ENCODE measurements around the gene DUOXA2. TPM values are rescaled to one million over a fixed set of nuclear protein-coding genes. Genes with fewer than 3 reads are reported as not detected.

DUOXA2 gene
- total and polyA plus RNA-seq, 8 donors: 1.3 to 119 (median 25.0) TPM; not detected in 1

DNA sequence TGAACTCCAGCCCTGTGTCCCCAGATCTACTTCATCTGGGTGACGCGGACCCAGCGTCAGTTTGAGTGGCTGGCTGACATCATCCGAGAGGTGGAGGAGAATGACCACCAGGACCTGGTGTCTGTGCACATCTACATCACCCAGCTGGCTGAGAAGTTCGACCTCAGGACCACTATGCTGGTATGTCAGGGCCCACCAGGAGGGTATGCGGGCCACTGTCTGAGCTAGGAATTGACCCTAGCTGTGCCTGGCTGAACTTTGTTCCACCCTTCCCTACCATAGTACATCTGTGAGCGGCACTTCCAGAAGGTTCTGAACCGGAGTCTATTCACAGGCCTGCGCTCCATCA, 49.4 kb downstream of the DUOXA2 start:
- Histone ChIP-seq H3K4me1 (peaks cover 22 to 45% (median 40%) of the 10 kb centered on the region in 4 donors), H3K9me3 (no peaks in the 10 kb centered on the region), H3K27ac (peak overlapping the region in 2 of 5 donors; percentile 8 to 69), H3K4me3 (no peak overlapping the region), H3K36me3 (peaks cover 0 to 18% (median 2%) of the 10 kb centered on the region in 4 donors), H3K27me3 (no peaks in the 10 kb centered on the region)
- 81 to 91% (median 85%) methylated on average over 9 of the region's 9 CpGs for WGBS, 5 donors
- DNase-seq: no peak
- TF ChIP-seq POLR2AphosphoS5 (IDR thresholded peaks at IDR 0.05): no peak
- TF ChIP-seq POLR2A (IDR thresholded peaks at IDR 0.05): no peak
- TF ChIP-seq, protein P1, sequence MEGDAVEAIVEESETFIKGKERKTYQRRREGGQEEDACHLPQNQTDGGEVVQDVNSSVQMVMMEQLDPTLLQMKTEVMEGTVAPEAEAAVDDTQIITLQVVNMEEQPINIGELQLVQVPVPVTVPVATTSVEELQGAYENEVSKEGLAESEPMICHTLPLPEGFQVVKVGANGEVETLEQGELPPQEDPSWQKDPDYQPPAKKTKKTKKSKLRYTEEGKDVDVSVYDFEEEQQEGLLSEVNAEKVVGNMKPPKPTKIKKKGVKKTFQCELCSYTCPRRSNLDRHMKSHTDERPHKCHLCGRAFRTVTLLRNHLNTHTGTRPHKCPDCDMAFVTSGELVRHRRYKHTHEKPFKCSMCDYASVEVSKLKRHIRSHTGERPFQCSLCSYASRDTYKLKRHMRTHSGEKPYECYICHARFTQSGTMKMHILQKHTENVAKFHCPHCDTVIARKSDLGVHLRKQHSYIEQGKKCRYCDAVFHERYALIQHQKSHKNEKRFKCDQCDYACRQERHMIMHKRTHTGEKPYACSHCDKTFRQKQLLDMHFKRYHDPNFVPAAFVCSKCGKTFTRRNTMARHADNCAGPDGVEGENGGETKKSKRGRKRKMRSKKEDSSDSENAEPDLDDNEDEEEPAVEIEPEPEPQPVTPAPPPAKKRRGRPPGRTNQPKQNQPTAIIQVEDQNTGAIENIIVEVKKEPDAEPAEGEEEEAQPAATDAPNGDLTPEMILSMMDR (IDR thresholded peaks at IDR 0.05): no peak
- no peak for TF ChIP-seq EP300 (IDR thresholded peaks at IDR 0.05)
- intact Hi-C loops (cut with DNase I; ENCODE audit: low total_unique reads): no loop called here

DNA sequence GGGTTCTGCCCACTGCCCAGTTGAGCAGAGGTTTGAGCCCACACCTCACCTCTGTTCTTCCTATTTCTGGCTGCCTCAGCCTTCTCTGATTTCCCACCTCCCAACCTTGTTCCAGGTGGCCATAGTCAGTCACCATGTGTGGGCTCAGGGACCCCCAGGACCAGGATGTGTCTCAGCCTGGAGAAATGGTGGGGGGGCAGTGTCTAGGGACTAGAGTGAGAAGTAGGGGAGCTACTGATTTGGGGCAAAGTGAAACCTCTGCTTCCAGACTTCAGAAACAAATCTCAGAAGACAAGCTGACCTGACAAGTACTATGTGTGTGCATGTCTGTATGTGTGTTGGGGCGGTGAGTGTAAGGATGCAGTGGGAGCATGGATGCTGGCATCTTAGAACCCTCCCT, 50.8 kb downstream of the DUOXA2 start:
- intact Hi-C loops (cut with DNase I; ENCODE audit: low total_unique reads): no loop called here

DNA sequence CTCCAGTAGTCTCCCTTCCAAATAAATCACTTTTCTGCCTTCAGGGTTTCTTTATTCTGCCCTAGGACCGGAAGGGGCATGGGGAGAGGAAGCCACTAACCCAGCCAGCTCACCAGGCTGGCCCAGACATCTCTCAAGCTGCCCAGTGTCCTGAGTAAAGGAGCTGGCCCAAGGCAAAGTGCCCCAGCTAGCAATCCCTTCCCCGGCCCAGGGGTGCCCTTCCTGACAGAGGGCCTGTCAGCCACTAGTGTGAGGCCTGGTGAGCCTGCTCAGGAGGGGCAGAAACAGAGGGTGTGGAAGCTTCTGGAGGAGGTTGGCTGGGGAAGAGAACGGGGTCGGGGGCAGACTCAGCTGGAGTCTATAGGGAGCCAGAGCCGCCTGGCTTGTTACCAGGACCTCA, 51.4 kb downstream of the DUOXA2 start:
- no peak overlapping the region for H3K4me3 ChIP-seq
- intact Hi-C loops (cut with DNase I; ENCODE audit: low total_unique reads): no loop called here
- DNase-seq: no peak
- H3K27ac ChIP-seq: peak overlapping the region; percentile 12 to 98 (median 92)
- no peaks in the 10 kb centered on the region for H3K27me3 ChIP-seq
- H3K4me1 ChIP-seq: peaks cover 22 to 55% (median 40%) of the 10 kb centered on the region in 4 donors
- peaks cover 0 to 12% (median 2%) of the 10 kb centered on the region in 4 donors for H3K36me3 ChIP-seq
- no peak for TF ChIP-seq POLR2A (IDR thresholded peaks at IDR 0.05)
- TF ChIP-seq POLR2AphosphoS5 (IDR thresholded peaks at IDR 0.05): no peak
- TF ChIP-seq, protein P1 (IDR thresholded peaks at IDR 0.05): no peak
- no peak for TF ChIP-seq EP300 (IDR thresholded peaks at IDR 0.05)
- WGBS, 5 donors: 61 to 74% (median 66%) methylated on average over 4 to 5 of the region's 5 CpGs
- H3K9me3 ChIP-seq: no peaks in the 10 kb centered on the region

More for the DNA sequence above, 50.8 kb downstream of the DUOXA2 start:
- WGBS, 5 donors: 82 to 100% (median 92%) methylated on average over 1 of the region's 1 CpG
- DNase-seq: no peak
- H3K36me3 ChIP-seq: peaks cover 0 to 18% (median 2%) of the 10 kb centered on the region in 4 donors
- no peak for TF ChIP-seq POLR2A (IDR thresholded peaks at IDR 0.05)
- no peak for TF ChIP-seq POLR2AphosphoS5 (IDR thresholded peaks at IDR 0.05)
- no peak for TF ChIP-seq EP300 (IDR thresholded peaks at IDR 0.05)
- TF ChIP-seq, protein P1 (IDR thresholded peaks at IDR 0.05): no peak
- no peaks in the 10 kb centered on the region for H3K27me3 ChIP-seq
- H3K4me1 ChIP-seq: peaks cover 22 to 55% (median 40%) of the 10 kb centered on the region in 4 donors
- peak overlapping the region in 2 of 5 donors; percentile 97 to 98 for H3K27ac ChIP-seq
- no peaks in the 10 kb centered on the region for H3K9me3 ChIP-seq
- no peak overlapping the region for H3K4me3 ChIP-seq

DNA sequence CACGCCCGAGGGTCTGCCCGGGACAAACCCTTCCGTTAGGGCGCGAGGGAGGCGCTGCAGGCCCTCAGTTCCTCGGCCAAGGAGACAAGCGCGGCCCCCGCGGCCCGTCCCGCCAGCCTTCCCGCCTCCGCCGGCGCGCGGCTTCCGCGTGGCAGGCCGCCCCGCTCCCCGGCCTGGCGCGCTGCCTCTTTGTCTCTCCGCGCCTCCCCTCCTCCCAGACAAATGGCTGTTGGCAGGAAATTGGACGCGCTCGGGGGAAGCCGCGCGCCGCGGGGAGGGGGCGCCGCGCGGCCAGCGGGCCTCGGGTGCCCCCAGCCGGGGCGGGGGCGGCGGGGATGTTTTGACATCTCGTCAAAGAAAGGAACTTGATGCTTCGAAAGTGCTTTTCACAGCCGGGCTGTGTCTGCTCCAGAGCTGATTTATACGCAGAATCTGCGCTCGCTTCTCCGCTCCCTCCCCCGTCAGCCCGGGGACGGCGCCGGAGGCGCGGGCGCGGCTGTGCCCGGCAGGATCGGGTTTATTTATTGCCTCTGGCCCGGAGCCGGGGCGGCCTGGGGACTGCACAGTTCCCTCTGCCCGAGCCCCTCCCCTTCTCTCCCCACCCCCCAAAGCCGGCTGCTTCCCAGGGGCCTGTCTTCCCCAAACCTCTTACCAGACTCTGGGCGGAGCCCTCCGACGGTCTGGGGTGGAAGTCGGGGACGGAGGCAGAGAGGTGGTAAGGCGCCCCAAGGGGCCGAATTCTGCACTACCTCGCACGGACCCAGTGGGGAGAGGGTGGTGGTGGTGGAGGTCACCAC, 52.9 kb downstream of the DUOXA2 start:
- no peaks in the 10 kb centered on the region for H3K27me3 ChIP-seq
- TF ChIP-seq EP300 (IDR thresholded peaks at IDR 0.05) (no peak), POLR2AphosphoS5 (IDR thresholded peaks at IDR 0.05) (peak in 2 of 3 donors; percentile 61 to 67), POLR2A (IDR thresholded peaks at IDR 0.05) (no peak)
- TF ChIP-seq, protein P1 (IDR thresholded peaks at IDR 0.05): peak in 5 of 7 experiments; percentile 48 to 74 (median 59)
- peak overlapping the region; percentile 59 to 69 (median 60) for H3K4me3 ChIP-seq
- intact Hi-C loops (cut with DNase I; ENCODE audit: low total_unique reads): no loop called here
- H3K27ac ChIP-seq: peak overlapping the region; percentile 89 to 98 (median 92)
- peaks cover 22 to 55% (median 36%) of the 10 kb centered on the region in 4 donors for H3K4me1 ChIP-seq
- peak; percentile 83 to 94 for DNase-seq
- H3K36me3 ChIP-seq: peaks cover 0 to 8% (median 3%) of the 10 kb centered on the region in 4 donors
- 0 to 1% (median 1%) methylated on average over 31 to 78 of the region's 79 CpGs for WGBS, 5 donors
- H3K9me3 ChIP-seq: no peaks in the 10 kb centered on the region

All from stomach (tissue), 9 donors.